GM18519 (cell line): ENCODE data around the gene ZNF750.

ENCODE experiments used
- ATAC-seq: cut with Tn5 transposase; IDR thresholded peaks from one replicate; pipeline ENCODE4 v1.9.1; 2021; ENCODE audit warnings: mild to moderate bottlenecking, moderate library complexity; ENCODE audit not compliant: unreplicated experiment, low FRiP score

The ZNF750 gene

DNA sequence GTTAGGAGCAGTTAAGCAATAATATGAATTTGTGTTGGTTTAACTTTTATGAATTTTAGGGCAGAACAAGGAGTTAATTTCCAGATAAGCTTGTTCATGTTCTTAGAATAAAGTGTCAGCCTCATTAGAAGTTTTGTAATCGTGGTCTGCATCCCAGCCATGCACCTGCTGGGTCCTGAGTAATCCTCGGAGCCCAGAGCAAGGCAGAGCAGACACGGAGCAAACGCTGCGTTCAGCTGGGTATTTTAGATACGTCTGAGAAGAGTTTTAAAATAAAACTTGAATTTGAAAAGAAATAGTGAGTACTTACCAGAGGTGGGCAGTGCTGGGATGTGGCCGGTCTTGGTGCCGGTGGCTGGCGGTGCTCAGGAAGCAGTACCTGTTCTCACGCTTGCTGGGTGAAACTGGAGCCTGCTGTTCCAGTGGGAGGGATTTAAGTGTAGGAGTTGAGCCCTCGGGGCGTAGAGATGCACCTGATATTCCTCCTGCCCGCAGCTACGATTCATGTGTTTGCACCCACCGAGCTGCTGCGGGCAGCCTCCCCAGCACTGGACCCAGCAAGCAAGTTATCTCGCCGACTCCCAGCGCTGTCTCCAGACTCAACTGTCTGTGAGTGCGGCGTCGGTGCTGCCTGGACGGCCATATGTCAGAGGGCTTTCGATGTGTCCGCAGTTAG lies at the start of gene ZNF750:
Gene ZNF750 (minus strand): TSS at position 406 of the 676 bp plus-strand sequence. CDS start 7,568 bp downstream, outside the sequence.
- no peak for ATAC-seq

DNA sequence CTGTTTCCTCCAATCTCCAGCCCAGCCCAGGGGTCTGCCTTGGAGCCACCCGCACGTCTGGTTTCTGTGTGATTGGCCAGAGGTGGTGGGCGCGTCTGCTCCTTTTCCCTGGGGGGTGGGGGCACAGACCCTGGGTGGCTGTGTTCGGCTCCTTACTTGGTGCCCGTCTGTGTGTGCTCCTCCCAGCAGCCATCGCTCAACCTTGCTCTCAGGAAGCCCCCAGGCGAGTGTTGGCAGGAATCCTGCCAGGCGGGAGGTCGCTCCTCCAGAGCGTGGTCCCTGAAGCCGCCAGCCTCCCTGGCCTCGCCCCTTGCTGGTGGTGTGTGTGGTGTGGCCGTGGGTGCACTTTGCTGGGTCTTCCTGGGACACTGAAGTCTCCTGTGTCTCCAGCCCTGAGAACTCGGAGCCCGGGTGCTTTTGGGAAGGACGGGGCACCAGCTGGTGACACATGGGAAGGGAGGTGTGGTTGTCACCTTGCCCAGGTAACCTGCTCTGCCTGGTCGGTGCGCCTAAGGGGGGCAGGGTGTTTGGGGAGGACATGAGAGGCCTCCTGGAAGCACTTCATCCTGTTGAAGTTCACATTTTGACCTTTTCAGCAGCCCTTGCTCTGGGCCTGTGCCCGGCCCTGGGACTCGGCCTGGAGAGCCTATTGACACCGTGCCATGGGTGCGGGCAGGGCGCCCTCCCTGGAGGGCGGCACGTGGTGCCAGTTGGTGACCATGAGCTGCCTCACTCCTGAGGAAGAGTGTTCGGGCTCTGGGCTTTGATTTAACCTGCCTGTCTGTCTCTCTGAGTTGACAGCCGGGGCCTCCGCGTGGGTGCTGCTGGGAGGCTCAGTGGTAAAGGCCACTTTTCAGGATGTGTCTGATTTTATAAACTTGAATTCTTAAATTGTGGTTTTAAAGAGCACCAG lies 49.0 kb upstream of the ZNF750 start:
- no peak for ATAC-seq

DNA sequence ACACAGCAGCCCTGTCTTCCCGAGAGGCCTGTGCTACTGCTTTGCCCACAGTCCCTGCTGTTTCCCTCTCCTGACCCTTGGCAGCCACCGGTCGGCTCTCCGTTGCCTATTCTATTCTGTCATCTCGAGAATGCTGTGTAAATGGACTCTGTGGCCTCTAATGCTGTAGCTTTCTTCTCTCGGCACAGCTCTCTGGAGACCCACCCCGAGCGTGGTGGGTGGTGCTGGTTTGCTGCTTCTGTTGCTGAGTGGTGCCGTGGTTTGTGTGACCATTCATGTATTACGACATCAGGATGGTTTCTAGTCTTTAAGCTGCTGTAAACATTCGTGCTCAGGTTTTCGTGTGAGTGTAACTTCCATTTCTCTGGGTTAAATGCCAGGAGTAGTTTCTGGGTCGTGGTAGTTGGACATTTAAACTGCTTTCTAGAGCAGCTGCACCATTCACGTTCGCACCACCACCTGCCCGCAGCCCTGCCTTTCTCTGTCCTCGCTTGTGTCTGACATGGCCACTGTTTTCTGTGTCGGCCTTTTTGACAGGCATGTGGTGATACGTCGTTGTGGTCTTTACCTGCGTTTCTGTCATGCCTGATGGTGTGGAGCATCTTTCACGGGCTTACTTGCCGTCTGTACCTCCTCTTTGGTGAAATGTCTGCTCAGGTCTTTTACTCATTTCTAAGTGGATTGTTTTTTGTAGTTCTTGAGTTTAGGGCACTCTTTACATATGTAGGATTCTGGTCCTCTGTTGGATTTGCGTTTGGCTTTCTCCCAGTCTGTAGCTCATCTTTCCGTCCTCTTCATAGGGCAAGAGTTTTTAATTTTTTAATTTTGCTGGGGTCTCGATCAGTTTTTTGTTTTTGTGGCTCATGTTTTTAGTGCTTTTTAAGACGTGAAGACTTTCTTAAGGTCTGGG lies 47.7 kb upstream of the ZNF750 start:
- ATAC-seq = no peak

DNA sequence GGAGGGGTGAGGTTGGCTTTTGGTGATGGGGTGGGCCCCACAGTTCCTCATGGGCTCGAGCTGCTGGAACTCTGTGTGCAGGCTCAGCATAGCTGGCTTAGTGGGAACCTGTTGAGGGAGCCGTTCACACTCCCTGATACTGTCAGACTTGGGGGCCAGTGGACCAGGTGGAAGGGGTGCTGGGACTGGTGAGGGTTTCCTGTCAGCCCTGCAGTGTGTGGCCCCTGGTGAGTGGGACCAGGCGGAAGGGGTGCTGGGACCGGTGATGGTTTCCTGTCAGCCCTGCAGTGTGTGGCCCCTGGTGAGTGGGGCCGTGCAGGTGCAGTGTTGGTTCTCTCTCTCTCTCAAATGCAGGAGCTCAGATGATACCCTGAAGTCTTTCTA lies 45.1 kb upstream of the ZNF750 start:
- no peak for ATAC-seq

DNA sequence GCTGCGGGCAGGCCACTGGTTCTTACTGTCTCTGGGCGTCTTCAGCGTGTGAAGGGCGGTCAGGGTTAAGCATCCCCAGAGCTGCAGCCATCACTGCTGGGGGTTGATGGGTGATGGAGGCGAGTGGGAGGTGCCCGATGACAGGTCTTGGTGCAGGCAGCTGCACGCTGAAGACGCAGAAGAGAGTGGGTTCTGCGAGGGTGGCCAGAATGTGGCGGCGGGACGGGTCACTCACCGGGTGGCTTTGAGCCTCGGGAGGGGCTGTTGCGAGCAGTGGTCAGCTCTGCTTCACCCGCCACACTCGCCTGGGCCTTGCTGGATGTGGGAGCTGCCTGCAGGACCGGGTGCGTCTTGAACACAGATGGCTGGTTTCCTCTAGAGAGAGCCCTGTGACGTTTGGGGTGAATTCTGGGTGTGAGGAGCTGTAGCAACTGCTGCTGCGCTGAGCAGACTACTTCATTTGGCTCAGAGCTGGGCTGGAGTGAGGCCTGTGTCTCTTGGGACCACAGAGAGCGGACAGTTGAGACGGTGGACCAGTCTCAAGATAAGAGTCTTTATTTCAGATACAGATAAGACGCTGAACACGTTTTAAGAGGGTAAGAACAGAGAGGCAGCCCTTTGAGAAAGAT lies 44.6 kb upstream of the ZNF750 start:
- ATAC-seq = no peak

DNA sequence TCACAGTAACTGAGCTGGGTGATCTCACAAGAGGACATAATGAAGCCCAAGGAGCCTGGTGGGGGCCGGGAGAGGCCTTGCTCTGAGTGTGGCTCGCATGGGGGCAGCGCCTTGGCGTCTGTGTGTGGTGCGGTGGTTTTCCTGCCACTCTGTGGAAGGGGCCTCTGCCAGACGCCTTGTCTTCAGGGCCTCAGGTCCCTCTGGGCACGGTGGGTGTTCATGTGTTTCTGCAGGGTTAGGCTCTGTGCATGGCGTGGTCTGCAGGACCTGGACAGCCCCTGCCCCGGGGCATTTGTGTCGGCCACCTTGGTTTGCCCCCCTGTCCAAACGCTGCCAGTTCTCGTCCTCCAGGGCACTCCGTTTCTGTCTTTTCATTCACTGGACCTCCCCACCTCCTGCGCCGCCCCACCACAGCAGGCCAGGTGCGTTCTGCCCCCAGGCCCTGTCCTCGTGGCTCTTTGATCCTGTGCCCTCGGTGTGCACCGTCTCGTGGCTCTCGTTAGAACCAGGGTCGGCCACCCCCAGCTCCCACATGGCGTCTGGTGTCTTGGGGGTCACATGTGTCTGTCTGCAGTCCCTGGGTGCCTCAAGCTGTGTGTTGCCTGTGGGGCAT lies 43.7 kb upstream of the ZNF750 start:
- ATAC-seq = no peak

DNA sequence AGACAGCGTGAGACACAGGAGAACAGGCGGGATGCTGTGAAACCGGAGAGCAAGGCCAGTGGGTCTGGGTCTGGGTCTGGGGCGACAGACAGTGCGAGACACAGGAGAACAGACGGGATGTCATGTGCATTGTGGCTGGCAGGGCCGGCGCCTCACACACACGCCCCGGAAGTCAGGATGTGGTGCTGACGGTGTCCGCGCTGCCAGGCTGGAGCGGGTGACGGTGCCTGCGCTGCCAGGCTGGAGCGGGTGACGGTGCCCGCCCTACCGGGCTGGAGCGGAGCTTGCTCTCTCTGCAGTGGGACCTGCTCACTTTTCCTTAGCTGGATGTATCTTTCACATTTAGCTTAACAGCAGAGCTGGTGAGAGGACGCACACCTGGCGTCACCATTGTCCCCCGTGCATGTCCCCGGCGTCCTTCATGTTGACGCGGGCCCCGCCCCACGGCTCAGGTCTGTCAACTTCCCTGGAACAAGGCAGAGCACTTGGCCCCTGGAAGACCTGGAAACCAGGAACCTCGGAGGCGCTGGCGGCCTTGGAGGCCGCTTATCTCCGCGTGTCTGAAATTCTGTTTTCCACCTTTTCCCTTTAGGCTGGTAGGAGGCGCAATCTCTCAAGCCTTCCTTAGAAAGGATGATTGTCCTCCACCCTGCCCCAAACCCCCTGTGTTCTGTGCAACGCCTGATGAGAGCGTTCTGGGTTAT lies 43.0 kb upstream of the ZNF750 start:
- ATAC-seq = no peak

DNA sequence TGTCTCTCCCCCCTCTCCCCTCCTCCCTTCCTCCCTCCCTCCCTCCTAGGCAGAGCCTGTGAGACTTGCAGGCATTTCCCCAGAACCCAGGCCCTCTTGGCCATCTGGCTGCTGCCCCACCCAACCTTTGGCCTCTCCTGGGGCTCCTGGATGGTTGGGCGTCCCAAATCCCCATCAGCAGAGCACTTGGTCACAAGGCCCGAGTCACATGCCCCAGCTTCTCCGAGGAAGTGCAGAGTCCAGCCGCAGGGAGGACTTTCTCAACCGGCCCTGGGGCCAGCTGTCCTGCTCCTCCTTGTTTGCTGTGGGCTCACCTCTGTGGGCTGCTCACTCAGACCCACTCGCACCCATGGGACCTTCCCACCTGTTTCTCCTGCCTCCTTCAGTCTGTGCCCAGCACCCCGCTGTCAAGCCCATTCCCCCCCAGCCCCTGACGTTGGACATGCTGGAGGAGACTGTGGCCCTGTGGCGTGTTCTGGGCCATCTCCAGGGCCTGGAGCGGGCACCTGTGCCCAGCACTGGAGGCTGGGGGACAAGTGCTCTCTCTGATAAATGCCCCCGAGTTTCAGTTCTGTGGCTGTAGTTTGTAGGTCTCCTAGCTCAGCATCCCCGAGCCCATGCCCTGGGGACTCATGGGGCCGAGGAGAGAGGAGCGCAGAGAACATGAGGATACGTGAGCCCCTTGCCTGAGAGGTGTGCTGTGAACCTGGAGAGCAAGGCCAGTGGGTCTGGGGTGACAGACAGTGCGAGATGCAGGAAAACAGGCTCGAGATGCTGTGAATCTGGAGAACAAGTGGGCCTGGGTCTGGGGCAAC lies 42.3 kb upstream of the ZNF750 start:
- no peak for ATAC-seq

DNA sequence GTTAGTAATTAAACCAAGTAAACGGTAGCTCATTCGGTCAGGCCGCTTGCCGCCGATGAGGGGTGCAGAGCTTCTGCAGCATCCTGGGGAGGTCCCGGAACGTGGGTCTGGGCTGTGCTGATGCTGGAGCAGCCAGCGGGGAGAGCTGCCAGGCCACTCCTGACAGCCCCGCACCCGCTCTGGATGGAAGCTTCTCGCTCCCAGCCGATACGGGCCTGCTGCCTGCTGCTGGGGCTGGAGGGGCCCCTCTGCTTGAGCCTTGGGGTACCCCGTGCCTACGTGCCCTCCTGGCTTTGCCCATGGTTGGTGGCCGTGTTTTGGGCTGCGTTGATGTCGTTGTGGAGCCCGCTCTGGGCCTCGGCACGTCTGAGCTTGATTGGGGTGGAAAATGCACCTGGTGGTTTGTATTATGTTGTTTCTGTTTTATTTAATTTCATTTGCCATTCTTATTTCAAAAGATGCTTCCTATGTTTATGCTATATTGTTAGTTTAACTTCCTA lies 41.6 kb upstream of the ZNF750 start:
- ATAC-seq = no peak

DNA sequence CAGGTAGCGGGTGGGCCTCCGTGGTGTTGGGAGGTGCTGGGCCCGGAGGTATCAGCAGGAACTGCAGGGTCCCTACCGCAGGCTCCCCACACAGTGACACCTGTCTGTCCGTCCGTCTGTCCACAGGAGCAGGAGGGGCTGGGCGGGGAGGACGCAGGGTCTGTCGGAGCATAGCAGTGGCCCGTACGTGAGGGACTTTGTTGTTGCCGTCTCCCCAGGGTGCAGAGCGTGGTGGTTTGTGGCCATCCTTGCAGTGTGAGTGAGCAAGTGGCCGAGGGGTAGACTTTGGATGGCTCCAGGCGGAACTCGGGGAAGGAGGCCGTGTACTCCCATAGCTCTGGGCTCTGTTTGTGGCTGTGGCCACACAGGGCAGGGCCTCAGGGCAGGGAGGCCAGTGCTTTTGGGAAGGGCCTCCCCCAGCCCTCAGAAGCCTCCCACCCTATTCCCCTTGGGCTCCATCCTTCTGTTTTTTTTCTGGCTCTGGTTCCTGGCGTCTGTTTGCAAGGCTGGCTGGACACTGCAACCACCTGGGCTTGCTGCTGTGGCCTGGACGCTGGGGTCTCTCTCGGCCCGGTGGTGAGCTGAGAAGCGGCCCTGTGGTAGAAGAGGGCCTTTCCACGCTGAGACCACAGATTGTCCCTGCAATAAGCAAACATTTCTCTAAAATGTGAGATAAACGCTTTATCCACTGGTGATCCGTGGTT lies 41.0 kb upstream of the ZNF750 start:
- ATAC-seq = no peak

DNA sequence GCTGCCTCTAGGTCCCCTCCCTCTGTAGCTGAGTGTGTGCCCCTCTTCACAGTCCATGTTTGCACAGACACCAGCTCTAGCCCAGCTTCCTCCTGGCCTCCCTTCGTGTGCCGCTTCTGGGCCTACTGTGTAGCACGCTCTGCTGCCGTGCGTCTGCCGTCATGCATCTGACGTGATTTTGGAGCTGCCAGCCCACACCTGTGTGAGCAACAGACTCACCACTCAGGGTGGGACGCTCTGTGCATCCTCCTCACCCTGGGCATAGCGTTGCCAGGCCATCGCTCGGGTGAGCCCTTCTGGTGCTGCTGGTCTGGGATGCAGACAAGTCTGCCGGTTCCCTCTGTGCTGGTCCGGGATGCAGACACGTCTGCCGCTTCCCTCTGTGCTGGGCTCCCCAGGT lies 39.4 kb upstream of the ZNF750 start:
- no peak for ATAC-seq

DNA sequence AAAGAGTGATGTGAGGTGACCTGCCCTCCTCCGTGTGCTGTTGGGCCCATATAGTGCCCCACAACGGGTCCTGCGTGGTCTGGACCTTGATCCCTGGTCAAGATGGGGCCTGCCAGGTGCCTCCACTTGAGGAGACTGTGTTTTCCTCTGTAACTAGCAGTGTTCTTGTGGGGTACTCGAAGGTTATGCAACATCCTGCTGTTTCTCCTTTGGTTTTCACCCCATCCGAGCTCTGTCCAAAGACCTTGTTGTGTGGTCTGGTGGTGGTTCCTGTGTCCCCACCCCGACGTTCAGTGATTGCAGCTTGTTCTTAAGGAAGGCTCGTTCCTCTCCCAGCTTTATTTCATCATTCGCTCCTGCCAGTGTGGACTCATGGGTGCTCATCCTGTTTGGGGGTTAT lies 38.7 kb upstream of the ZNF750 start:
- no peak for ATAC-seq

DNA sequence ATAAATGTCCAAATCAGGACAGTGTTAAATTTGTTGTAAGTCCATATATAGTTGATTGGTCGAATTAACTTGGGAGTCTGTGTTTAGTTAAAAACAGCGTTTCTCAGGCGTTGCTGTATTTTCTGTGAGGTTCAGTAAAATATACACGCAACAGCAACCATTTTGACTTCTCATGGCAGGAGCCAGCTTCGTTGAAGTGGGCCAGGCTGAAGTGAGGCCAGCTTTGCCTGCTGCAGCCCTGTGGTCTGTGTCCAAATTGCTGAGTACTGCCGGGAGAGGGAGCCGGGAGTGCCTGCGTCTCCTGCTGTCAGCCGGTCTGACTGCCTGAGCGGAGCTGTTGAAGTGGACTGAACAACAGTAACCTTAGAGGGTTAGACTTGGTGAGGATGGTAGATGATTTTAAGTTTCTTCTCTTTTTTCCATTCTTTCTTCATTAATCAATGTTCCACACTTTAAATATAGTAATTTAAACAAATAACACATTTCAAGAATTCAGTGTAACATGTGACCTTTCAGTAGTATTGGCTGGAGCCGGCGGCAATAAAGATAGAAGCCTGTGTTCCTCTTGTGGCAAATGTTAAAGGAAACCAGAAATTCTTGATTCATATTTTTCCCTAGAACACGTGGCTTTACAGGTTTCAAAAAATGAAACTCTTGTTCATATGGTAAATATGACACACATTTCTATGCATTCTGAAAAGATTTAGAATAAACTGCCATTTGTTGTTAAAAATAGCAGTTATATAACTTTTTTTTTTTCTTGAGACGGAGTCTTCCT lies 37.0 kb upstream of the ZNF750 start:
- no peak for ATAC-seq

DNA sequence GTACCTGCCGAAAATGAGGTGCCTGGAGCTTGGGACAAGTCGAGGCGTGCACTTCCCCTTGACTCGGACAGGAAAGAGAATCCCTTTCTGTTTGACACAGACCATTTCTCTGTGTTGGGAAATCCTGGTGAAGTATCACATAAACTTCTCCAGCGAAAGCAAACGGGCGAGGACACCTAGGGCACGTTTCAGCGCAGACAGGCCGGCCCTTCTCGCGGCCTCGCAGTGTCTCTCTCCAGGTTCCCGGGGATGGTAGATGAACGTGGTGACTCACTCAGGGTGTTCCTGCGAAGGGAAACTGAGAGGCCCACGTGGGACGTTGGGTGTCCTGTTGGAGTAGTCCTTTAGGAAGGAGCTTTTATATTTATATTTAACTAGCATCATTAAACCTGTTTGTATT lies 36.3 kb upstream of the ZNF750 start:
- no peak for ATAC-seq

DNA sequence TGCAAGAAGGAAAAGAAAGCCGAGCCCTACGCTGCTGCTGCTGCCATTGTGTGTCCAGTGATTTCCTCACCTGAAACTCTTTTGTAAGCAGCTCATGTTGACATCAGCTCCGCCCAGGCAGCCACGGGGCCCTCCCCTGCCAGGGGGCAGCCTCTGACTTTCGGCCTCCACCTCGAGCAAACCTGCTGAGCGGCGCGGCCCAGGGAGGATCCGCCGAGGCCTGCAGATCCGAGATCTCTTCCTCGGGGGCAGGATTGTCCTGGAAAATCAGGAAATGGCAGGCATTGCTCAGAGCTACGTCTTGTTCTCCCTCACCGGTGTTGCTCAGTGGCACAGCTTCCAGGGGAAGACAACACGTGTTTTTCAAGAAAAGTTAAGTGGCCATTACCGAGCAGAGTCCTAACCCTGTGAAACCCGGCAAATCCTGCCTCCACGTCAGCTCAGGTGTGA lies 35.6 kb upstream of the ZNF750 start:
- no peak for ATAC-seq

DNA sequence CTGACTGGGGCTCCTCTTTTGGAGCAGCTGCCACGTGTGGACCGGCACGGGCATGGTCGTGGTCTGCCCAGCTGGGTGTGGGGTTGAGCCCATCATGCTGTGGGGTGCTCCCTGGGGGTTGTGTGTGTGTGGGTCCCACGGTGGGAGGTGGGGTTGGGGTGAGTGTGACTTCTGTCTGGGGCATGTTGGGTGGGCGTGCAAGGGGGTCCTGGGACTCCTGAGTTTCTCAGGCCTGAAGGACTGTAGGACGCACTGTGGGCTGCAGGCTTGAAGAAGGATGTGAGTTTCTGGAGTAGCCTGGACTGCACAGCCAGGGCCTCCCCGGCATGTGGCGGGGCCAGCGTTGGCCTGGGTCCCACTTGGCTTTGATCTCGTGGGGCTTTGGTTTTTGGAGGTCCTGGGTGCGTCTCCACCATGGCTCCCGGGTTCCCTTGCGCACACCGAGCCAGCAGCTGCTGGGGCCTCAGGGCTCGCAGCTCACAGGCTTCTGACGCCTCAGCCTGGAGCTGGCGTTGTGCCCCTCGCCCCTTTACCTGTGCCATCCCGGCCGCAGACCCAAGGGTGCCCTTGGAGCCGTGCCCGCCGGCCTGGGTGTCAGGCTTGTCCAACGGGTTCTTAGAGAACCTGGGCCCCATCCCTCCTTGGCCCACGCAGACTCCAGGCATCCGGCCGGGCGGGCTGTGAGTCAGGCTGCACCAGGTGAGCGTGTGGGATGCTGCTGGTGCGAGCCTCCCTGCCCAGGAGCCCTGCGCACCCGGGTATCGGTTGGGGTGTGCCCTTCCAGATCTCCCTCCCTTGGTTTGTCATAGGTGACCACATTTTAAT lies 34.4 kb upstream of the ZNF750 start:
- no peak for ATAC-seq
